ENCODE data around the gene NR4A1. TPM values are rescaled to one million over a fixed set of nuclear protein-coding genes. Genes with fewer than 3 reads are reported as not detected.

Gene NR4A1
- total RNA-seq, 1 donor from 2014 or later, result 76.3 TPM

DNA sequence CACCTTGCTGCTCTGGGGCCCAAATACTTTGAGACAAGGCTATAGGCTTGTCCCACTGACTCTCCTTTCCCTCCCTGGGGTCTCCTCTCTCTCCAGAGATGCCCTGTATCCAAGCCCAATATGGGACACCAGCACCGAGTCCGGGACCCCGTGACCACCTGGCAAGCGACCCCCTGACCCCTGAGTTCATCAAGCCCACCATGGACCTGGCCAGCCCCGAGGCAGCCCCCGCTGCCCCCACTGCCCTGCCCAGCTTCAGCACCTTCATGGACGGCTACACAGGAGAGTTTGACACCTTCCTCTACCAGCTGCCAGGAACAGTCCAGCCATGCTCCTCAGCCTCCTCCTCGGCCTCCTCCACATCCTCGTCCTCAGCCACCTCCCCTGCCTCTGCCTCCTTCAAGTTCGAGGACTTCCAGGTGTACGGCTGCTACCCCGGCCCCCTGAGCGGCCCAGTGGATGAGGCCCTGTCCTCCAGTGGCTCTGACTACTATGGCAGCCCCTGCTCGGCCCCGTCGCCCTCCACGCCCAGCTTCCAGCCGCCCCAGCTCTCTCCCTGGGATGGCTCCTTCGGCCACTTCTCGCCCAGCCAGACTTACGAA lies 3.1 kb downstream of the NR4A1 start:
- intact Hi-C loops (cut with DNase I), result no loop called here
- no peak for DNase-seq (ENCODE audit: low spot score)

DNA sequence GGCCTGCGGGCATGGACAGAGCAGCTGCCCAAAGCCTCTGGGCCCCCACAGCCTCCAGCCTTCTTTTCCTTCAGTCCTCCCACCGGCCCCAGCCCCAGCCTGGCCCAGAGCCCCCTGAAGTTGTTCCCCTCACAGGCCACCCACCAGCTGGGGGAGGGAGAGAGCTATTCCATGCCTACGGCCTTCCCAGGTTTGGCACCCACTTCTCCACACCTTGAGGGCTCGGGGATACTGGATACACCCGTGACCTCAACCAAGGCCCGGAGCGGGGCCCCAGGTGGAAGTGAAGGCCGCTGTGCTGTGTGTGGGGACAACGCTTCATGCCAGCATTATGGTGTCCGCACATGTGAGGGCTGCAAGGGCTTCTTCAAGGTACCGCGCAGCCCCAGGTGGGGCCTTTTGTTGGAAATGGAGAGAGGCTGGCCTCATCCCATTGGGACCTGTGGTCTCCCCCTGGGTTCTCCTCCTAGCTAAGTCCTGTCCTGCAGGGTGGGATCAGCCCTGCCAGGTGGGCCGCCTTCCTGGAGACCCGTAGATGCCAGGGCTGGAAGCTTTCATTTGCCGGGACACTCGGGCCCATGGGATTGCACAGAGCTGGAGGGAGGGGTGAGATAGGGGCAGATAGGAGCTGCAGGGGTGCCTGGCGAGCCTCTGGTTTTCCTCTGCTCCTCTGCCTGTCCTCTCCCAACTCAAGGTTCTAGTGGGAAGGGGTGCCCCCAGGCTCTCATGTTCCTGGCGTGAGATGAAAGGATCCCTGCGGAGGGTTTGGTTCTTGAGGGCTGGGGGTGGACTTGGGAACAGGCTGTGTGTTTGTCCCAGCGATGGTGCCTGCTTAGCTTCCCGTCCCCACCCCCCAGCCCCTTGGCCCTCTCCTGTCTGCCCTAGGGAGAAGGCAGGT lies 3.8 kb downstream of the NR4A1 start:
- DNase-seq (ENCODE audit: low spot score), result no peak
- intact Hi-C loops (cut with DNase I), result no loop called here

GRCh38 chr12:52055731-52056711 lies 4.8 kb downstream of the NR4A1 start:
- no peak for DNase-seq (ENCODE audit: low spot score)
- intact Hi-C loops (cut with DNase I), result no loop called here

DNA sequence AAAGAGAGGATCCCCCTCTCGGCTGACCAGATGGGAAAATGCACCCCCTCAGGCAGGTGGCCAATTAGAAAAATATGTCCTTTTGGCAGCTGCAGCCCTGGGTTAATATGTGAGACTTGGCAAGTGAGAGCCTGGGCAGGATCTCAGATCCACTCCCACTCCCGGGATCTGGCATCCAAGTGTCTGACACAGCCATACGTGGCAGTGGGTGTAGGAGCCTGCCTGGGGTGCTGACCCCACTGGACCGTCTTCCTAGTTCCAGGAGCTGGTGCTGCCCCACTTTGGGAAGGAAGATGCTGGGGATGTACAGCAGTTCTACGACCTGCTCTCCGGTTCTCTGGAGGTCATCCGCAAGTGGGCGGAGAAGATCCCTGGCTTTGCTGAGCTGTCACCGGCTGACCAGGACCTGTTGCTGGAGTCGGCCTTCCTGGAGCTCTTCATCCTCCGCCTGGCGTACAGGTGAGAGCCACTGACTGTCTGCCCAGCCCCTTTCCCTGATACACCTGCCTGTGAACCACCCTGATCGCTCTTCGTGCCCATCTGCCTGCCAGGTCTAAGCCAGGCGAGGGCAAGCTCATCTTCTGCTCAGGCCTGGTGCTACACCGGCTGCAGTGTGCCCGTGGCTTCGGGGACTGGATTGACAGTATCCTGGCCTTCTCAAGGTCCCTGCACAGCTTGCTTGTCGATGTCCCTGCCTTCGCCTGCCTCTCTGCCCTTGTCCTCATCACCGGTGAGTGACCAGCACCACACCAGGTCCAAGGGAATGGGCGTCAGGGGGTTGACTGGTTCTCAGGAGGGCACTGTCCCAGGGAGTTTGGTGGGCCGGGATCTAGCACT lies 5.8 kb downstream of the NR4A1 start:
- no peak for DNase-seq (ENCODE audit: low spot score)
- intact Hi-C loops (cut with DNase I), result no loop called here

DNA sequence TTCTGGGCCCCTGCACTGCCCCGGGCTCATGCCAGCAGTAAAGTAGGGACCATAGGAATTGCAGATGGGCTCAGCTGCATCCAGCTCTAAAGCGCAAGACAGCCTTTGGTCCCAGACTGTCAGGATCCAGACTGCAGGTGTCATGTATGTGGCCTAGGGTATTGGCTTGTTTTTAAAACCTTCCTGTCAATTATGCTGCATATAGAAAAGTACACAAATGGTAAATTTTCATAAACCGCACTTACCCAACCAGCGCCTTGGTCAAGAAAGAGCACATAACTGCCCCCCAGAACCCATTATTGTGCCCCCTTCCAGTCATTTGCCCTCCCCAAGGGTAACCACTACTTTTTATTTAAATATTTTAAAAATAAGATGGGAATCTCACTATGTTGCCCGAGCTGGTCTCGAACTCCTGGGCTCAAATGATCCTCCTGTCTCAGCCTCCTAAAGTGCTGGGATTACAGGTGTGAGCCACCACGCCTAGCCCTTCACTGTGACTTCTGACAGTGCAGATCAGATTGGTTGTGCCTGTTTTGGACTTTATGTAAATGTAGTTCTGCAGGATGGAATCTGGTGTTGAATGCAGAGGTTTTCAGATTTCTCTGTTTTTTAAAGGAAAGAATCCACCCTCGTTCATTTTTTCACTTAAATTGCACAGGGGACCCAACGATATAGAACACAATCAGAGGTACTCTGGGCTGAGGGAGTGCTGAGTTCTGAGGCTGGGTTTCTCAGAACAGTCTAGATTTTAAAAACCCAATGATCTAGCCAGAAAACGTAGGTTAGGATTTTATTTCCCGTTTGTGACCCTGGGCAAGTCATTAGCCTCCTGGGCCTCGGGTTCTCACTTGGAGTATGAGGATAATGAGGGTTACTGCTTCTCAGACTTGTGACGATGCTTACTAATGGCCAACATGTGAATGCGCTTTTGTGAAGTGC lies 6.7 kb downstream of the NR4A1 start:
- DNase-seq (ENCODE audit: low spot score), result no peak
- intact Hi-C loops (cut with DNase I), result no loop called here

- intact Hi-C loops (cut with DNase I), result no loop called here
These were observed 7.6 kb downstream of the NR4A1 start for GRCh38 chr12:52058631-52059361.

GRCh38 chr12:52059582-52060497 lies 8.6 kb downstream of the NR4A1 start:
- no peak for DNase-seq (ENCODE audit: low spot score)

More at GRCh38 chr12:52058631-52059361, 7.6 kb downstream of the NR4A1 start:
- DNase-seq (ENCODE audit: low spot score), result no peak

GRCh38 chr12:52060498-52061177 lies 9.4 kb downstream of the NR4A1 start:
- intact Hi-C loops (cut with DNase I), result no loop called here
- DNase-seq (ENCODE audit: low spot score), result no peak

More at GRCh38 chr12:52059582-52060497, 8.6 kb downstream of the NR4A1 start:
- intact Hi-C loops (cut with DNase I), result no loop called here

GRCh38 chr12:52061470-52062166 lies 10.4 kb downstream of the NR4A1 start:
- intact Hi-C loops (cut with DNase I), result no loop called here

GRCh38 chr12:52062167-52063081 lies 11.2 kb downstream of the NR4A1 start:
- DNase-seq (ENCODE audit: low spot score), result no peak
- intact Hi-C loops (cut with DNase I), result no loop called here

More at GRCh38 chr12:52061470-52062166, 10.4 kb downstream of the NR4A1 start:
- no peak for DNase-seq (ENCODE audit: low spot score)

DNA sequence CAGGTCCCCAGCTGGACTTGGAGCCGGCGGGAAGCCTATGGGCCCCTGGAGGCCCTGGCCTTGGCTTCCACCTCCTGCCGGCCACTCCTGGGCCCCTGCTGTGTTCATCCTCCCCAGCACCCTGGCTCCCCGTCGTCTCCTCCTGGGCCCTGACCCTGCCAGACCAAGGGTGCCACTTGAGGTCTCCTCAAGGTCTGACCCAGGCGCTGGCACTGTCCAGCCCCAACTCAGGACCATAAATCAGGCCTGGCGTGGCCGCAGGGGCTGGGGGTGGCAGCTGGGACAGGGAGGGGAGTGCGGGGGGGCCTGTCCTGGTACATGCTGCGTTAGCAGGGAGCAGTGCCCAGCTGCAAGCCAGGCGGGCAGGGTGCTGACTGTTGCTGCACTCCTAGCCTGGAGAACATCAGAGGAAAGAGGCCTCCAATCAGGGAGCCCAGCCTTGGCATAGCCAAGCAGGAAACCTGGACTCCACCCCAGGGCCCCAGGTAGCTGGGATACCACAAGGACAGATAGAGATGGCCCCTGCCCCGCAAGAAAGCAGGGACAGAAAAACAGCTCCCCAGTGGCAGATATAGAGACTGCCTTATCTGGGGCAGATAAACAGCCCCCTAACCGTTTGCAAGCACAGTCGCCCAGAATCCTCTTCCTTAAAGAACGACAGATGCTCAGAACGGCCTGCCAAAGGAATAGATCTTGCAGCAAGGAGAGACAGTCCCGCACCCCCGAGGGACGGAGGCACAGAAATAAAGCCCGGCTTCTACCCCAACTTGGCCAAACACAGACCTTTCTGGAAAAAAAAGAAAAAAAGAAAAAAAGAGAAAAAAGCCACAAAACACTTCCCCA lies 12.1 kb downstream of the NR4A1 start:
- intact Hi-C loops (cut with DNase I), result no loop called here
- no peak for DNase-seq (ENCODE audit: low spot score)

GRCh38 chr12:52063981-52064649 lies 12.9 kb downstream of the NR4A1 start:
- no peak for DNase-seq (ENCODE audit: low spot score)
- intact Hi-C loops (cut with DNase I), result no loop called here

Measured in cardiac septum (tissue), 1 donor.